Measurements from ENCODE around the gene TMPRSS9.

DNA sequence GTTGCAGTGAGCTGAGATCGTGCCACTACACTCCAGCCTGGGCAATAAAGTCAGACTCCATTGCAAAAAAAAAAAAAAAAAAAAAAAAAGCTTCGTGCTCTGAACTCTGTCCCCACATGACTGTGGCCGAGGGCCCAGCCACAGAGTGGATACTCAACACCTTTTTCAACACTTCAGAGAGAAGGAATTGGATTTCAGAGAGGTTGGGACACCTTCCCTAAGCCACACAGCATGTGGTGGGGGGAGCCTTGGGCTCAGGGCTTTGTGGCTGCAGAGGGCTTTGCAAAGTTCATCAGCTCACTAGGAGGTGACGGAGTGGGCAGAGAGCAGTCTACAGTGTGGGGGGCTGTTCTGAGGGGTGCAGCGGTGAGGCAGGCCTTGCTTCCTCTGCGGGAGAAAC lies 41.1 kb upstream of the TMPRSS9 start:
- TF ChIP-seq ZFP30 (CRISPR knock-in tag; IDR thresholded peaks at IDR 0.05) (no peak), BACH2 (CRISPR knock-in tag; IDR thresholded peaks at IDR 0.05; ENCODE audit: borderline replicate concordance) (no peak), ZC3H10 (CRISPR knock-in tag; IDR thresholded peaks at IDR 0.05) (no peak), ISL1 (CRISPR knock-in tag; IDR thresholded peaks at IDR 0.05) (no peak), ESRRG (CRISPR knock-in tag; IDR thresholded peaks at IDR 0.05) (no peak), ZFP3 (CRISPR knock-in tag; IDR thresholded peaks at IDR 0.05) (no peak), ZNF565 (CRISPR knock-in tag; conservative IDR thresholded peaks at IDR 0.05; ENCODE audit: low read depth) (no peak), ZNF70 (CRISPR knock-in tag; IDR thresholded peaks at IDR 0.05) (no peak), RARB (CRISPR knock-in tag; IDR thresholded peaks at IDR 0.05) (no peak), ARNTL (CRISPR knock-in tag; IDR thresholded peaks at IDR 0.05; ENCODE audit: borderline replicate concordance, low read depth) (no peak), TCF4 (CRISPR knock-in tag; IDR thresholded peaks at IDR 0.05; ENCODE audit: borderline replicate concordance) (no peak)
- TF ChIP-seq, protein P1, sequence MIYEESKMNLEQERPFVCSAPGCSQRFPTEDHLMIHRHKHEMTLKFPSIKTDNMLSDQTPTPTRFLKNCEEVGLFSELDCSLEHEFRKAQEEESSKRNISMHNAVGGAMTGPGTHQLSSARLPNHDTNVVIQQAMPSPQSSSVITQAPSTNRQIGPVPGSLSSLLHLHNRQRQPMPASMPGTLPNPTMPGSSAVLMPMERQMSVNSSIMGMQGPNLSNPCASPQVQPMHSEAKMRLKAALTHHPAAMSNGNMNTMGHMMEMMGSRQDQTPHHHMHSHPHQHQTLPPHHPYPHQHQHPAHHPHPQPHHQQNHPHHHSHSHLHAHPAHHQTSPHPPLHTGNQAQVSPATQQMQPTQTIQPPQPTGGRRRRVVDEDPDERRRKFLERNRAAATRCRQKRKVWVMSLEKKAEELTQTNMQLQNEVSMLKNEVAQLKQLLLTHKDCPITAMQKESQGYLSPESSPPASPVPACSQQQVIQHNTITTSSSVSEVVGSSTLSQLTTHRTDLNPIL (CRISPR knock-in tag; IDR thresholded peaks at IDR 0.05; ENCODE audit: low read depth): no peak
- TF ChIP-seq, protein P2, sequence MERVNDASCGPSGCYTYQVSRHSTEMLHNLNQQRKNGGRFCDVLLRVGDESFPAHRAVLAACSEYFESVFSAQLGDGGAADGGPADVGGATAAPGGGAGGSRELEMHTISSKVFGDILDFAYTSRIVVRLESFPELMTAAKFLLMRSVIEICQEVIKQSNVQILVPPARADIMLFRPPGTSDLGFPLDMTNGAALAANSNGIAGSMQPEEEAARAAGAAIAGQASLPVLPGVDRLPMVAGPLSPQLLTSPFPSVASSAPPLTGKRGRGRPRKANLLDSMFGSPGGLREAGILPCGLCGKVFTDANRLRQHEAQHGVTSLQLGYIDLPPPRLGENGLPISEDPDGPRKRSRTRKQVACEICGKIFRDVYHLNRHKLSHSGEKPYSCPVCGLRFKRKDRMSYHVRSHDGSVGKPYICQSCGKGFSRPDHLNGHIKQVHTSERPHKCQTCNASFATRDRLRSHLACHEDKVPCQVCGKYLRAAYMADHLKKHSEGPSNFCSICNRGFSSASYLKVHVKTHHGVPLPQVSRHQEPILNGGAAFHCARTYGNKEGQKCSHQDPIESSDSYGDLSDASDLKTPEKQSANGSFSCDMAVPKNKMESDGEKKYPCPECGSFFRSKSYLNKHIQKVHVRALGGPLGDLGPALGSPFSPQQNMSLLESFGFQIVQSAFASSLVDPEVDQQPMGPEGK (CRISPR knock-in tag; IDR thresholded peaks at IDR 0.05; ENCODE audit: borderline replicate concordance): no peak
- TF ChIP-seq, protein P3, sequence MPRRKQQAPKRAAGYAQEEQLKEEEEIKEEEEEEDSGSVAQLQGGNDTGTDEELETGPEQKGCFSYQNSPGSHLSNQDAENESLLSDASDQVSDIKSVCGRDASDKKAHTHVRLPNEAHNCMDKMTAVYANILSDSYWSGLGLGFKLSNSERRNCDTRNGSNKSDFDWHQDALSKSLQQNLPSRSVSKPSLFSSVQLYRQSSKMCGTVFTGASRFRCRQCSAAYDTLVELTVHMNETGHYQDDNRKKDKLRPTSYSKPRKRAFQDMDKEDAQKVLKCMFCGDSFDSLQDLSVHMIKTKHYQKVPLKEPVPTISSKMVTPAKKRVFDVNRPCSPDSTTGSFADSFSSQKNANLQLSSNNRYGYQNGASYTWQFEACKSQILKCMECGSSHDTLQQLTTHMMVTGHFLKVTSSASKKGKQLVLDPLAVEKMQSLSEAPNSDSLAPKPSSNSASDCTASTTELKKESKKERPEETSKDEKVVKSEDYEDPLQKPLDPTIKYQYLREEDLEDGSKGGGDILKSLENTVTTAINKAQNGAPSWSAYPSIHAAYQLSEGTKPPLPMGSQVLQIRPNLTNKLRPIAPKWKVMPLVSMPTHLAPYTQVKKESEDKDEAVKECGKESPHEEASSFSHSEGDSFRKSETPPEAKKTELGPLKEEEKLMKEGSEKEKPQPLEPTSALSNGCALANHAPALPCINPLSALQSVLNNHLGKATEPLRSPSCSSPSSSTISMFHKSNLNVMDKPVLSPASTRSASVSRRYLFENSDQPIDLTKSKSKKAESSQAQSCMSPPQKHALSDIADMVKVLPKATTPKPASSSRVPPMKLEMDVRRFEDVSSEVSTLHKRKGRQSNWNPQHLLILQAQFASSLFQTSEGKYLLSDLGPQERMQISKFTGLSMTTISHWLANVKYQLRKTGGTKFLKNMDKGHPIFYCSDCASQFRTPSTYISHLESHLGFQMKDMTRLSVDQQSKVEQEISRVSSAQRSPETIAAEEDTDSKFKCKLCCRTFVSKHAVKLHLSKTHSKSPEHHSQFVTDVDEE (CRISPR knock-in tag; IDR thresholded peaks at IDR 0.05): no peak

All from SK-N-SH treated with all-trans-retinoic acid at 6 μM for 48 hours (cell line).